Fibroblast of upper back skin (primary cell): ENCODE measurements around the gene ACTG2.

Experiments used
- DNase-seq: peaks from one replicate; pipeline ENCODE4 v3.0.0-alpha.2; 2013

Gene ACTG2

GRCh38 chr2:73915437-73915993 lies 22.7 kb downstream of the ACTG2 start:
- no peak for DNase-seq

GRCh38 chr2:73916666-73917065 lies 23.9 kb downstream of the ACTG2 start:
- no peak for DNase-seq

GRCh38 chr2:73917296-73917695 lies 24.5 kb downstream of the ACTG2 start:
- DNase-seq = no peak

GRCh38 chr2:73917696-73918207 lies 24.9 kb downstream of the ACTG2 start:
- DNase-seq = no peak

GRCh38 chr2:73918856-73919255 lies 26.0 kb downstream of the ACTG2 start:
- no peak for DNase-seq

- DNase-seq = no peak
Observed at GRCh38 chr2:73919596-73920228, 26.9 kb downstream of the ACTG2 start.

GRCh38 chr2:73920577-73921545 lies 28.1 kb downstream of the ACTG2 start:
- peak; percentile 19 for DNase-seq

GRCh38 chr2:73921581-73921980 lies 28.8 kb downstream of the ACTG2 start:
- DNase-seq = no peak

GRCh38 chr2:73922681-73923080 lies 29.9 kb downstream of the ACTG2 start:
- DNase-seq = no peak

GRCh38 chr2:73925033-73925704 lies 32.4 kb downstream of the ACTG2 start:
- DNase-seq = no peak

GRCh38 chr2:73925853-73926492 lies 33.2 kb downstream of the ACTG2 start:
- DNase-seq = no peak

- DNase-seq = peak; percentile 99
Observed at GRCh38 chr2:73926493-73927327, 33.9 kb downstream of the ACTG2 start, which contains the start of gene DGUOK. TSS of gene DGUOK (plus strand) at chr2:73926880. CDS start at chr2:73926911, 31 bp downstream.

- no peak for DNase-seq
Observed at GRCh38 chr2:73927344-73927743, 34.5 kb downstream of the ACTG2 start.

GRCh38 chr2:73928963-73929347 lies 36.1 kb downstream of the ACTG2 start:
- no peak for DNase-seq

- DNase-seq = no peak
Observed at GRCh38 chr2:73930386-73930785, 37.6 kb downstream of the ACTG2 start.

- DNase-seq = peak; percentile 9
Observed at GRCh38 chr2:73931531-73932500, 39.0 kb downstream of the ACTG2 start.

- no peak for DNase-seq
Observed at GRCh38 chr2:73933194-73933593, 40.4 kb downstream of the ACTG2 start.

GRCh38 chr2:73935641-73936040 lies 42.8 kb downstream of the ACTG2 start:
- no peak for DNase-seq

GRCh38 chr2:73937103-73937885 lies 44.5 kb downstream of the ACTG2 start:
- DNase-seq = peak; percentile 16
